HG02642 (cell line): ENCODE data around the gene RPS27A.
"Not testable (repeated sequence)": the region's sequence is repeated elsewhere in the genome, so short reads cannot be mapped to it uniquely, and the experiment has no call there.

Source experiments
- ATAC-seq: cut with Tn5 transposase; IDR thresholded peaks from one replicate; pipeline ENCODE4 v1.9.1; 2021; ENCODE audit warnings: mild to moderate bottlenecking; ENCODE audit not compliant: unreplicated experiment, poor library complexity

RPS27A gene

DNA sequence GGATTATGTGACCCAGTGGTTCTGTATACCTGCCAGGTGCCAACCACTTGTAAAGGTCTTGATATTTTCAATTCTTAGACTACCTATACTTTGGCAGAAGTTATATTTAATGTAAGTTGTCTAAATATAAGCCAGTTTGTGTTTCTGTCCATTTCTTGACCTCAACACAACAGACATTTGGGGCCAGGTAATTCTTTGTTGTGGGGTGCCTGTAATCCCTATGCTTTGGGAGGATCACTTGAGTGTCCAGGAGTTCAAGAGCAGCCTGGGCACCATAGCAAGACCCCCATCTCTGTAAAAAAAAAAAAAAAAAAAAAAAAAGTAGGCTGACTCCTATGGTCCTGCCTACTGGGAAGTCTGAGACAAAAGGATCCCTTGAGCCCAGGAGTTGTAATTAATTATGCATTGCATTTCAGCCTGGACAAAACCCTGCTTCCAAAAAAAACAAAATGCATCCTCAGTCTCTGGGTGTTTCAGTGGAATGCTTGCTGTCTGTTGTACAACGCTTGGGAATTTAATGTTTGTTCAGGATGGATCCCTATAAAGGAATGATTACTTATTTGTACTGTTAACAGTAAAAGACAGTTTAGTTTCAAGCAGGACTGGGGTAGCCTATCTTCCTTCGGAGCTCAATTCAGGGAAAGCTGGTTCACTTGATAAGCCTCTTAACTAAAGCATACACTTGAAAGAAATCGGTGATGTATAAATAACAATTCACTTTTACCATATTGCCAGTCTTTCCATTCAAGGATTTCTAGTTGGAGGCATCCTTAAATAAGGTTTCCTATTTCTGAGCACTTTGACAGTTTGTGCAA, 3.4 kb downstream of the RPS27A start:
- ATAC-seq: no peak

DNA sequence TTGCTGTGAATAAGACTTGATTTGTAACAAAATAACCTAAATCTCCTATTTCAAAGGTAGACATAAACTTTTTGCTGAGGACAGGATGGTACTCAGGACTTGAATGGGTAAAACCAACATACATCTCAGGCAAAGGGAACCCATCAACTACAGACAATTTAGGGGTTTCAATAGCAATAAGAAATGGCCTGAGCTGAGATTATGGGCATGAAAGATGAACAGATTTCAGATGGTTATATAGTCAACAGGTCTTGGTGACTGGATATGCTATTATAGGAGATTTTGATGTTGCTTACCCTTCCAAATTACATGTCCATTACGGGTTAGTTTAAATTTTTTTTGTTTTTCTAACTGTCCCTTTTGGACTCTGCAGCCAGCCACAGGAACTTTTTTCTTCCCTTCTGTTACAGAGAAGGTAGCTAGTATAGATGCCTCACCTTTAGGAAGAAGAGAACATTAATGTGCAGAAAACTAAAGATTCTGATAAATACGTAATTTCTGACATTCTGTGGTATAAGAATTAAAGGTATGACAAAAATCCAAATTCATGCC, 4.6 kb downstream of the RPS27A start:
- ATAC-seq: no peak

DNA sequence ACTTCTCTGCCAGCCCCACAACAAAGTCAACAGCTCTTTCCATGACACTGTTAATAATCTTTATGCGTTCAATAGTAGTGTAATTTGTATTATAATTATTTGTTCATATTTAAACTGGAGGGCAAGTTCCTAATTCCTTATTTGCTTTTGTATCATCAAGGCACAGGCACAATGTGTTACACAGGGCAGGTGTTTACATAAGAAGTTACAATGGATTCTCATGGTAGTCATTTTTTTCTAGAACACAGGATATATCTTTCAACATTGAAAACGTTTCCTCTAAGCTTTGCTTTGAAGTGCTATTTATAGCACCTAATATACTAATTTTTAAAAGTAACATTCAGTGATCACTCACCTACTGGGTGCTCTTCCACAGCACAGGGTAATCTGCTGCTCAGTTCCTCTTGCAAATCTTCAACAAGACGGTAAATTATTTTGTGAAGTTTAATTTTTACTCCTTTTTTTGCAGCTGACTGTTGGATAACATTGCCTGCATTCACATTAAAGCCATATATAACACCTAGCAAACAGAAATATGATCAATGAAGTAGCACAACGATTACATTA, 7.3 kb downstream of the RPS27A start:
- no peak for ATAC-seq

DNA sequence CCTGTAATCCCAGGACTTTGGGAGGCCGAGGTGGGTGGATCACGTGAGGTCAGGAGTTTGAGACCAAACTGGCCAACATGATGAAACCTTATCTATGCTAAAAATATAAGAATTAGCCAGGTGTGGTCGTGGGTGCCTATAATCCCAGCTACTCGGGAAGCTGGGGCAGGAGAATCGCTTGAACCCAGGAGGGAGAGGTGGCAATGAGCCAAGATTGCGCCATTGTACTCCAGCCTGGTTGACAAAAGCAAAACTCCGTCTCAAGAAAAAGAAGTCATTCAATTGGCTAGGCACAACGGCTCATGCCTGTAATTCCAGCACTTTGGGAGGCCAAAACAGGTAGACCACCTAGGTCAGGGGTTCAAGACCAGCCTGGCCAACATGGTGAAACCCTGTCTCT, 9.1 kb downstream of the RPS27A start:
- not testable (repeated sequence) for ATAC-seq

DNA sequence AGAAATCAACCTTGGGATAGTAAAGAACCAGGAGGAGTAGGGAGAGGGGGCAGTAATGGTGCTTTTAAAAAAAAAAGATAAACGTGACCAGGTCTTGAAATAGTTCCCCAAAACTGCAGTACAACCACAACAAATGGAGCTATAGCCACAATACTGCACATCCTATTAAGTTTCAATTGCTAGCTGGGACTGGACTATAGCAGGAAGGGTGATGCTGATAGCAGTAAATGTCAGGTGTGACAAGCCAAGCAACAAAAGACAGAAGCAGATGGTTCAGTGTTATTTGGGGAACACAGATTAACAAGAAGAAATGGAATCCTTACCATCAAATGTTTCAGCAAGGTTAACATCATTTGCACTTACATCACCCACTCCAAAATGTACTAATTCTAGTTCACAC, 10.1 kb downstream of the RPS27A start:
- ATAC-seq: no peak

DNA sequence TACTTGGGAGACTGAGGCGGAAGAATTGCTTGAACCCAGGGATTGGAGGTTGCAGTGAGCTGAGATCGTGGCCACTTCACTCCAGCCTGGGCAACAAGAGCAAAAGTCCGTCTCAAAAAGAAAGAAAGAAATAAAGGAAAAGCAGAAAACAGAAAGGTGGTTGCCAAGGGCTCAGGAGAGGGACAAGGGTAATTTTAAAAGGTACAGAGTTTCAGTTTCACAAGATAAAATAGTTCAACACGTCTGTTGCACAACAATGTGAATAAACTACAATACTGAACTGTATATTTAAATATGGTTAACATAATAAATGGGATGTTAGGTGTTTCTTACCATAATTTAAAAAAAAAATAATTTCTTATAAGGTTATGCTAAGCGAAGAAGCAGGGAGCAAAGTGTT, 12.9 kb downstream of the RPS27A start:
- no peak for ATAC-seq

DNA sequence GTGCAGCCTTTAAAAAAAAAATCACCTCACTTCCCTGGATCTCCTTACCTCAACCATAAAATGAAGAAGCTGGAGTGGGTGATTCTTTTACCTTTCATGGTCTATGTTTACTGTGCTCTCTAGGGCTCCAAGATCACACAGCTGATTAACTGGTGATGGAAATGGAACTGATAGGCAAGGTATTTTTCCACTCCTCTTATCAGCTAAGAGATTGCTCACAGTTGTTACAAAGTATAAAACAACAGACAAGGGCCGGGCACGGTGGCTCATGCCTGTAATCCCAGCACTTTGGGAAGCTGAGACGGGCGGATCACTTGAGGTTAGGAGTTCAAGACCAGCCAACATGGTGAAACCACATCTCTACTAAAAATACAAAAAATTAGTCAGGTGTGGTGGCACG, 14.5 kb downstream of the RPS27A start:
- no peak for ATAC-seq

DNA sequence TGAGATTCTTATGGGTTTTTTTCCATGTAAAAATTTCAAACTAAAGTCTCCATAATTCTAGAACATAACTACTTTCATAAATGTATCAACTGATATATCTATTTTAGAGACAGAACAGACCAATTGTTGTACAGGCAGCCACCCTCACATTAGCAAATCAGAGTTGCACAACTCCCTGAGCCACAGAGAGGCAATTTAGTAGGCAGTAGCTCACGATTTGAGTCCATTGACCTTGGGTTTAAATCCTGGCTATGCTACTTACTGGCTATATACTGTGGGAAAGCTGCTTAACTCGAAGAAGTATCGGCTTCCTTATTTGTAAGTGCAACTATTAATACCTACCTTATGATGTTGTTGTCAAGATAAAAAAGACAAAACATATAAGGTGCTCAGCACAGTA, 20.3 kb downstream of the RPS27A start:
- ATAC-seq: no peak

DNA sequence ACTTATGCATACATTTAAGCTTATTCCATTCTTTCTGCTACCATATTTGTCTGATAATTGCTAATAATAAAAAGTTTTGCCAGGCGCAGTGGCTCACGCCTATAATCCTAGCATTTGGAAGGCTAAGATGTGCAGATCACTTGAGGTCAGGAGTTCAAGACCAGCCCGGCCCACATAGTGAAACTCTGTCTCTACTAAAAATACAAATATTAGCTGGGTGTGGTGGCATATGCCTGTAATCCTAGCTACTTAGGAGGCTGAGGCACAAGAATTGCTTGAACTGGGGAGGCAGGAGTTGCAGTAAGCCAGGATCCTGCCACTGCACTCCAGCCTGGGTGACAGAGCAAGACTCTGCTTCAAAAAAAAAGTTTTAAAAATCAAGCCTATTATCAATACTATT, 27.1 kb downstream of the RPS27A start:
- ATAC-seq: not testable (repeated sequence)

DNA sequence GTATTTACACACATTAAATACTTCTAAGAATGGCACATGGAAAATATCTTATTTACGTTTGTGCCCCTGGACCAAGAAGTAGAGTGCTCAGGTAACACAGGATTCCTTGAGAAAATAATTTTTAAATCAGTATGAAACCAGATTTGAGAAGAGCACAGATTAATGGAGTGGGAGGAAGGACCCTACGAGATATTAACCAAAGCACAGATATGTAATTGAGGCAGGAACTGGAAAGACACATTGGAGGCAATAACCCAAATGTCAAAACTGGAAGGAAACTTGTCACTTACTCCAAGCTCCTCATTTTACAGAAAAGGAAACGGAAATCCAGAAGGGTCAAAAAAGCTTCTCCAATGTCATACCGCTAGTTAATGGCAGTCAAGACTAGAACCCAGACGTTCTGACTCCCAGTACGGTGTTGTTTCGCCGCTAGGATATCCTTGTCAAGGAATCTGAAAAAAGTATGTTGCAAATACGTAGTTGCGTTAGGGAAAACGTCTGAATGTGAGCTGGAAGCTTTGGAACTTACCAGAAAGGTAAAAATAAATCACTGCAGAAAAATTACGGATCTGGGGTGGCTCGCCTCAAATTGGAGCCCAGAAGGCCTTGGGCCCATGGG, 35.9 kb downstream of the RPS27A start:
- ATAC-seq: no peak

DNA sequence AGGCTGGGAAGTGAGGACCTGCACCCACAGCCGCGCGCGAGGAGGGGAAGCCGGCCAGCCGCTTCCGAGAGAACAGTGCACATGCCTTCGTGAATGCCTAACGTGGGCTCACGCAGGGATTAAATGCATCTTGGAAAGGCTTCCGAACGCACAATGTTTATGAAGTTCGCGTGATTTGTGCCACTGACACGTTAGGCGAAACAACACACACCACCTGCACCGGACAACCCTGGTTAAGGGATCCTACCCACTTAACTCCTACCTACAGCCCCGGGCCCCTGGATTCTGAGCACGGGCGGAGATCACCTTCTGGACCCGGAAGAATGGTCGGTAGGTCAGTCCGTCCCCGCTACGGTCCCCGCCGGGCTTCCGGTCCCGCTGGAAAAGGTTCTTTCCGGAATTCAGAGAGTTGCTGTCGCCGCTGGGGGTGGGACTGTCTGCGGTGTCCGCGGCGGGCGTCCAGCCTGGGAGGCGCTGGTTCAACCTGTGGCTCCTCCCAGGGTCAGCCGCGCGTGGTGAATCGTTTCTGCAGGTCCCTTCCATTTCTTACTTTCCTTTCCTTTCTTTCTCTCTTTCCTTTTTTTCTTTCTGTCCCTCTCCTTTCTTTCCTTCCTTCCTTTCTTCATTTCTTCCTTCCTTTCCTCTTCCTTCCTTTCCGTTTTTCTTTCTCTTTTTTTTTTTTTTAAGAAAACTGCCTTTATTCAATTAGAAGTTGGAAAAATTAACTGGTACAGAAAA, 36.6 kb downstream of the RPS27A start, which contains the start of gene MTIF2:
TSS of gene MTIF2 (minus strand) at position 325 of the 738 bp plus-strand sequence. CDS start 5,373 bp downstream, outside the sequence.
- ATAC-seq: peak; percentile 99

DNA sequence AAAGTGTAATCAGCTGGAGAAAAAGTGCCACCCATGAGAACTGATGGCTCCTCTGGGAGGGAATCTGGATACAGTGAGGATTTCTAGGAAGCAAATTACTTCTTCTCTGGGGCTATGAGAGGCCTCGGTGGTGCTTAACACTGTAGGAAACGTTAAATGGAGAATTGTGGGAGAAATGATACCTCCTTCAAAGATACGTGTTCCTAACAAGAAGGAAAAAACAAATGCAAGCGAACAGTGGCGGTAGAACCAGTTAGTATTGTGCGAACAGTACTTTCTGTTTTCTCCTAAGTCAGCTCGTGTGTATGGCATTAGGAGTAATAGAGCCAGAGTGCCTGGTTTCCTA, 37.1 kb downstream of the RPS27A start:
- ATAC-seq: no peak

DNA sequence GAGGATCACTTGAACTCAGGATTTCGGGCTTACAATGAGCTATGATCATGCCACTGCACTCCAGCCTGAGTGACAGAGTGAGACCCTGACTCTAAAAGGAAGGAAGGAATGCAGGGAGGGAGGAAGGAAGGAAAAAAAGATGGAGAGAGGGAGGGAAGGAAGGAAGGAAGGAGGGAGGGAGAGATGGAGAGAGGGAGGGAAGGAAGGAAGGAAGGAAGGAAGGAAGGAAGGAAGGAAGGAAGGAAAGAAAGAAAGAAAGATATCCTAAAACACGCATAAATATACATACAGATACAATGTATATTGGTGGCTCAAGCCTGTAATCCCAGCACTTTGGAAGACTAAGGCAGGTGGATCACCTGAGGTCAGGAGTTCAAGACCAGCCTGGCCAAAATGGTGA, 41.9 kb downstream of the RPS27A start:
- not testable (repeated sequence) for ATAC-seq

DNA sequence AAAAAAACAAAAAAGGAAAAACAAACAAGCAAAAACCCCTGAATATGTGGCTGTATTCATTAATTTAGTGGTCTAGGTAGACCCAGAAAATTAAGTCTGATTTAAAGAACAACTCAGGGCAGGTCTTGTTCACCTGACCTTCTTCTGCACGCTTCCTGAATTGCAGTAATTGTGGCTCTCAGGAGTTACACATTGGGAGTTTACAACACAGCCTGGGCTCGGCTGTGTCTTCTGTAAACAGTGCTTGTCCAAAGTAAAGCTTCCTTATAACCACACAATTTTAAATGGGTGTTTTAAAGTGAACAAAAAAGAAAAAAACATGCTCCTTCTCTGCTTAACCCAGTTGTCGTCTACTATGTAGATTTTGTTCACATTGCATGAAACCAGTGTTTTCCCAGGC, 44.8 kb downstream of the RPS27A start:
- no peak for ATAC-seq

DNA sequence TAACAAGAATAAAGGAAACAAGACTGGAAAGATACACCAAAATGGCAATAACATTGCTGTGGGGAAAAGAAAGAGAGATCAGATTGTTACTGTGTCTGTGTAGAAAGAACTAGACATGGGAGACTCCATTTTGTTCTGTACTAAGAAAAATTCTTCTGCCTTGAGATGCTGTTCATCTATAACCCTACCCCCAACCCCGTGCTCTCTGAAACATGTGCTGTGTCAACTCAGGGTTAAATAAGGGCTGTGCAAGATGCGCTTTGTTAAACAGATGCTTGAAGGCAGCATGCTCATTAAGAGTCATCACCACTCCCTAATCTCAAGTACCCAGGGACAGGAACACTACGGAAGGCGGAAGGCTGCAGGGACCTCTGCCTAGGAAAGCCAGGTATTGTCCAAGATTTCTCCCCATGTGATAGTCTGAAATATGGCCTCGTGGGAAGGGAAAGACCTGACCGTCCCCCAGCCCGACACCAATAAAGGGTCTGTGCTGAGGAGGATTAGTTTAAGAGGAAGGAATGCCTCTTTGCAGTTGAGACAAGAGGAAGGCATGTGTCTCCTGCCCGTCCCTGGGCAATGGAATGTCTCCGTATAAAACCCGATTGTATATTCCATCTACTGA, 46.8 kb downstream of the RPS27A start:
- ATAC-seq: not testable (repeated sequence)

DNA sequence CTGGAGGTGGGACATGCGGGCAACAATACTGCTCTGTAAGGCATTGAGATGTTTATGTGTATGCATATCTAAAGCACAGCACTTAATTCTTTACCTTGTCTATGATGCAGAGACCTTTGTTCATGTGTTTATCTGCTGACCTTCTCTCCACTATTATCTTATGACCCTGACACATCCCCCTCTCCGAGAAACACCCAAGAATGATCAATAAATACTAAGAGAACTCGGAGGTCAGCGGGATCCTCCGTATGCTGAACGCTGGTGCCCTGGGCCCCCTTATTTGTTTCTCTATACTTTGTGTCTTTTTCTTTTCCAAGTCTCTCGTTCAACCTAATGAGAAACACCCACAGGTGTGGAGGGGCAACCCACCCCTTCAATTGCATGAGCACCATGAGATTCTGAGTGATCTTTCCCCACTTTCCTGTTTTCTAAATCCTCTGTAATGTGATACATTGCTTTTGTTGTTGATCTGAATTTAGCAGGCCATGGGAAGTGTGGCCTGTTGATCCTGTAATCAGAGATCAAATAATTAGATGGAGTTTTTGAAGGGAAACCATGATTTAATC, 47.5 kb downstream of the RPS27A start:
- not testable (repeated sequence) for ATAC-seq

DNA sequence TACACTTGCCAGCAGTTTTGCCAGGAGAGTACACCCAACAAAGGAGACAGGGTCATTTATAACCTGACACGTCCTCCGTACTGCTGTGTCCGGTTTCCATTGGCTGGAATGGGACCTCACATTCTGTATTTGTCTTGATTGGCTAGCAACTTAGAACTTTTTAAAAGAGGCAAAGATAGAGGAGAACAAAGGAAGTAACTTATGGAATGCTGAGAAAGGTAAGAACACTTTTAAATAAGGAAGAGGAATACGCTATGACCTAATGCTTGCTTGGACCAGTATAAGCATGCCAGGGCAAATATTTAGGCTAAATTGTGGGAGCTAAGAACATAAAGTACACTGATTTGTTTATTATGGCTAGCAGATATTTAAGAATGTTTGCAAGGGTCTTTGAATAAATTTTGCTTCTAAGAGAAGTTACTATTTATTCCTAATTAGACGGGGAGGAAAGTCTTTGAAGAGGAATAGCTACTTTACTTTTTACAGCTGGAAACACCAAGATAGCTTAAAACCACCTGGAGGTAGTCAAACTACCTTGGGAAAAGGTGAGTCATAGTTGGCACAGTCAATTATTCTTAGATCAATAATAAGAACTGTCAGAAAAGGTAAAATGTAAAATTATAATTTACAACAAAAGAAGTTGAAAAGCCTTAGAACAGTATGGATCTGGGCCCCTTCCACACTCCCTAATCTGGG, 48.5 kb downstream of the RPS27A start:
- ATAC-seq: not testable (repeated sequence)

DNA sequence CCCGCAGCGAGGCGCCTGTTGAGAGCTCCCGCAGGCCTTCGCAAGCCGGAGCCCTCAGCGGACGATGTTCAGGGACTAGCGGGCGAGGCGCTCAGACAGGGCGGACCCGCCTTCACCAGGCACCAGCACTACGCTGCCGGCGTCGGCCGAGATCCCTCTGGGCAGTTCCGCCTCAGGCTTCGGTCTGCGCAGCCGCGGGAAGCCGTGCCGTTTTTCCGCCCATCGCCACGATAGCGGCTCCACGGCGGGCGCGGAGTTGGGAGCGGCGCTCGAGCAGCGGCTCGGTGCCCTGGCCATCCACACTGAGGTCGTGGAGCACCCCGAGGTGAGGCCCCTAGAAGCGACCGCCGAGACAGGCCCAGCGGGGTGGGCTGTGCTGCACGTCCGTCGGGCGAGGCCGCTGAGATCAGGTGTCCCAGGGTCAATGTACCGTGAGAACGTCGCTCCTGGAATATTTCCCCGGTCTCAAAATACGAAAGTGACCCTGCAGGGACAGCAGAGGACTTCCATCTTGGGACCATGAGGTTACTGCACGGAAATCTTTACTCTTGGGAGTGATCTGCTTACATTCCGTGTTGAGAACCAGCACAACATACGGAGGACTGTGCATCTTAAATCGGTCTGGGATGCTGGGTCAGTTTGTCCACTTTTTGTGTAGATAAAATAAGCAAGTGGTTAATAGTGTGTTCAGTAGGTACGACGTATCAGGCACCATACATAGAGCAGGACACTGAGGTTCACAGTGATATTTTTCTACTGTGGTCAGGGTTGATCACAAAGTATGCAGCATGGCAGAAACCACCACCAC, 49.8 kb downstream of the RPS27A start:
- ATAC-seq: peak; percentile 99
